Neural cell (in vitro differentiated cells): ENCODE data around the gene THBS1. TPM values are rescaled to one million over a fixed set of nuclear protein-coding genes. Genes with fewer than 3 reads are reported as not detected.

Experiments used
- H2AFZ ChIP-seq: fragments of 200-600, 300-800 bp; sonication (generic), shearing (Covaris generic); 2 replicates; pipeline ENCODE4 v1.6.0; 2014; ENCODE audit warnings: low read depth, mild to moderate bottlenecking, antibody characterized with exemption, low read length, moderate library complexity
- H3F3A ChIP-seq: fragments of 200-600 bp; shearing (Covaris generic); 2 replicates; pipeline ENCODE4 v1.6.1; 2016; ENCODE audit warnings: mild to moderate bottlenecking, moderate library complexity, mixed read lengths, antibody characterized with exemption, low read length; ENCODE audit not compliant: insufficient read depth, poor library complexity, severe bottlenecking
- H3K27ac ChIP-seq: fragments of 200-600, 300-800 bp; sonication (generic), shearing (Covaris generic); 2 replicates; pipeline ENCODE4 v1.5.1; 2014; ENCODE audit warnings: mild to moderate bottlenecking, low read length, moderate library complexity
- H3K27me3 ChIP-seq: fragments of 300-800, 200-600 bp; sonication (generic), shearing (Covaris generic); 2 replicates; pipeline ENCODE4 v1.6.0; 2014; ENCODE audit warnings: mild to moderate bottlenecking, low read depth, low read length, moderate library complexity; ENCODE audit not compliant: insufficient read depth
- H3K36me3 ChIP-seq: fragments of 300-800, 200-600 bp; sonication (generic), shearing (Covaris generic); 2 replicates; pipeline ENCODE4 v1.5.1; 2014; ENCODE audit warnings: mild to moderate bottlenecking, antibody characterized with exemption, low read length, moderate library complexity; ENCODE audit not compliant: insufficient read depth
- H3K4me2 ChIP-seq: fragments of 300-800, 200-600 bp; sonication (generic), shearing (Covaris generic); 2 replicates; pipeline ENCODE4 v1.6.0; 2014; ENCODE audit warnings: mild to moderate bottlenecking, low read length
- H3K4me3 ChIP-seq: fragments of 300-800, 200-600 bp; sonication (generic), shearing (Covaris generic); 2 replicates; pipeline ENCODE4 v1.5.1; 2014; ENCODE audit warnings: mild to moderate bottlenecking, low read length, moderate library complexity
- H3K79me2 ChIP-seq: fragments of 200-600 bp; shearing (Covaris generic); replicated peaks from 2 replicates; pipeline ENCODE4 v1.6.0; 2014; ENCODE audit warnings: mild to moderate bottlenecking, low read length, moderate library complexity; ENCODE audit not compliant: insufficient read depth
- H3K9ac ChIP-seq: fragments of 300-800, 200-600 bp; sonication (generic), shearing (Covaris generic); 2 replicates; pipeline ENCODE4 v1.6.1; 2016; ENCODE audit warnings: mild to moderate bottlenecking, low read length, mixed read lengths
- H3K9me2 ChIP-seq: fragments of 200-600 bp; shearing (Covaris generic); 2 replicates; pipeline ENCODE4 v1.6.1; 2016; ENCODE audit warnings: mild to moderate bottlenecking, low read length, mixed read lengths; ENCODE audit not compliant: insufficient read depth
- H3K9me3 ChIP-seq: fragments of 200-600, 300-800 bp; sonication (generic), shearing (Covaris generic); 2 replicates; pipeline ENCODE4 v1.6.1; 2016; ENCODE audit warnings: mild to moderate bottlenecking, mixed run types, low read length, moderate library complexity, mixed read lengths
- H4K20me1 ChIP-seq: fragments of 200-600 bp; shearing (Covaris generic); 2 replicates; pipeline ENCODE4 v1.6.1; 2016; ENCODE audit warnings: mild to moderate bottlenecking, mixed run types; ENCODE audit not compliant: insufficient read depth
- CTCF ChIP-seq: fragments of 450-650 bp; IDR thresholded peaks from 2 replicates; pipeline ENCODE4 v1.5.1; 2014; ENCODE audit warnings: antibody characterized with exemption, mild to moderate bottlenecking, moderate library complexity; ENCODE audit not compliant: poor library complexity, severe bottlenecking
- EP300 ChIP-seq: fragments of 450-650 bp; conservative IDR thresholded peaks from 2 replicates; pipeline ENCODE4 v1.6.1; 2014; ENCODE audit warnings: antibody characterized with exemption, mild to moderate bottlenecking, moderate library complexity; ENCODE audit not compliant: poor library complexity, severe bottlenecking
- EZH2 ChIP-seq: fragments of 200-600, 300-800 bp; shearing (Covaris generic), sonication (generic); IDR thresholded peaks from 2 replicates; pipeline ENCODE4 v1.6.1; 2014; ENCODE audit warnings: antibody characterized with exemption, low read length, borderline replicate concordance, mild to moderate bottlenecking; ENCODE audit not compliant: insufficient read depth, poor library complexity, severe bottlenecking
- MXI1 ChIP-seq: fragments of 450-650 bp; conservative IDR thresholded peaks from 2 replicates; pipeline ENCODE4 v1.6.1; 2014; ENCODE audit warnings: antibody characterized with exemption, mild to moderate bottlenecking; ENCODE audit not compliant: poor library complexity, severe bottlenecking
- POLR2AphosphoS5 ChIP-seq: IDR thresholded peaks from 2 replicates; pipeline ENCODE4 v1.6.1; 2012
- RAD21 ChIP-seq: fragments of 450-650 bp; conservative IDR thresholded peaks from 2 replicates; pipeline ENCODE4 v1.6.1; 2014; ENCODE audit warnings: antibody characterized with exemption, mild to moderate bottlenecking, moderate library complexity
- REST ChIP-seq: IDR thresholded peaks from 2 replicates; pipeline ENCODE4 v1.6.1; 2012; ENCODE audit warnings: borderline replicate concordance
- SMC3 ChIP-seq: fragments of 450-650 bp; conservative IDR thresholded peaks from 2 replicates; pipeline ENCODE4 v1.6.1; 2014; ENCODE audit warnings: antibody characterized with exemption, mild to moderate bottlenecking, moderate library complexity; ENCODE audit not compliant: poor library complexity
- TAF1 ChIP-seq: IDR thresholded peaks from 2 replicates; pipeline ENCODE4 v1.6.1; 2012; ENCODE audit warnings: low read depth
- polyA plus RNA-seq: library from polyadenylated mRNA; depleted of rRNA; stranded (reverse); fragments of >200 nt; gene quantifications from 2 replicates; pipeline ENCODE4 v1.2.3, GENCODE V29; 2014

The THBS1 gene
- polyA plus RNA-seq, 1 donor from 2014 or later = 0.22 TPM

GRCh38 chr15:39593656-39594445 is 13.0 kb downstream of the THBS1 start:
- TF ChIP-seq EP300 (no peak), TAF1 (no peak), EZH2 (no peak), POLR2AphosphoS5 (no peak), CTCF (no peak), RAD21 (no peak), REST (no peak), MXI1 (no peak), SMC3 (no peak)
- H3K9me3 ChIP-seq = no peaks in the 10 kb centered on the region
- no peaks in the 10 kb centered on the region for H3K36me3 ChIP-seq
- no peaks in the 10 kb centered on the region for H3K79me2 ChIP-seq
- H3K9me2 ChIP-seq = no peaks in the 10 kb centered on the region
- H3K4me3 ChIP-seq = no peak overlapping the region
- no peaks in the 10 kb centered on the region for H4K20me1 ChIP-seq
- H3F3A ChIP-seq = no peaks in the 10 kb centered on the region
- no peak overlapping the region for H3K27ac ChIP-seq
- no peak overlapping the region for H3K9ac ChIP-seq
- no peak overlapping the region for H2AFZ ChIP-seq
- H3K27me3 ChIP-seq = no peaks in the 10 kb centered on the region
- no peak overlapping the region for H3K4me2 ChIP-seq

- Histone ChIP-seq H4K20me1 (no peaks in the 10 kb centered on the region), H3K27ac (no peak overlapping the region), H2AFZ (no peak overlapping the region), H3K27me3 (no peaks in the 10 kb centered on the region), H3K36me3 (no peaks in the 10 kb centered on the region), H3K9me3 (no peaks in the 10 kb centered on the region), H3K79me2 (no peaks in the 10 kb centered on the region), H3K9ac (no peak overlapping the region), H3K4me3 (no peak overlapping the region), H3F3A (no peaks in the 10 kb centered on the region), H3K9me2 (no peaks in the 10 kb centered on the region), H3K4me2 (no peak overlapping the region)
- TF ChIP-seq CTCF (no peak), SMC3 (no peak), REST (no peak), EZH2 (no peak), RAD21 (no peak)
These were observed 13.8 kb downstream of the THBS1 start for GRCh38 chr15:39594446-39595337.
